HepG2 (cell line): ENCODE results near the gene PRR33. TPM values are rescaled to one million over a fixed set of nuclear protein-coding genes. Genes with fewer than 3 reads are reported as not detected.
A peak's percentile ranks its signal among the peaks of the same experiment; 100 is the strongest.

Experiments used
- ATAC-seq: fragments of 200-7000 bp; cut with Tn5 transposase; 3 replicates; pipeline ENCODE4 v1.9.1; 2020; ENCODE audit warnings: mild to moderate bottlenecking, moderate library complexity
- BruUV-seq: library from RNA; stranded (reverse); fragments of 400-500 nt; replicated peaks from 2 replicates; lab custom pipeline; 2021; lab: Mats Ljungman, UMichigan
- CTCF ChIA-PET: fragments of 300-600 bp; formaldehyde crosslinking; extraction: SDS; loops from one replicate; lab custom pipeline; 2021; ENCODE audit warnings: low total read pairs, inconsistent platforms, low intra/inter-chr PET ratio; lab: Yijun Ruan, JAX
- POLR2A ChIA-PET: fragments of 350-600 bp; sonication (Branson Sonifier 250); formaldehyde crosslinking; loops from one replicate; lab custom pipeline; 2020; ENCODE audit warnings: antibody characterized with exemption, inconsistent platforms; lab: Yijun Ruan, JAX
- DNase-seq: peaks from one replicate; pipeline ENCODE4 v3.0.0-alpha.2; 2015; ENCODE audit warnings: low spot score
- FAIRE-seq: peaks from 3 replicates; lab custom pipeline; 2011; peaks lifted over from hg19 to GRCh38; lab: Jason Lieb, UNC
- H2AFZ ChIP-seq: one replicate; pipeline ENCODE4 v1.6.1; 2011; ENCODE audit warnings: low read length, inconsistent platforms
- H3K27ac ChIP-seq: fragments of 300-600 bp; 3 replicates; pipeline ENCODE4 v1.8.0; 2011; ENCODE audit warnings: mixed run types, mild to moderate bottlenecking, mixed read lengths, low read length, inconsistent platforms; ENCODE audit not compliant: insufficient read depth; ENCODE audit errors: extremely low read length
- H3K27me3 ChIP-seq, 2 experiments: fragments of 200-600 bp in 1 of 2; 2 replicates in 1 of 2; 3 replicates in 1 of 2; pipeline versions ENCODE4 v1.6.0 to v1.8.0; 2011; ENCODE audit warnings: low read length in 2 of 2, mild to moderate bottlenecking in 2 of 2, moderate library complexity in 2 of 2, inconsistent platforms in 1 of 2; ENCODE audit not compliant: insufficient read depth in 2 of 2, control insufficient read depth in 1 of 2
- H3K36me3 ChIP-seq, 2 experiments: fragments of 200-600 bp in 1 of 2; replicated peaks in 1 of 2; 2 replicates in 1 of 2; 3 replicates in 1 of 2; pipeline versions ENCODE4 v1.5.1 to v1.8.0; 2011; ENCODE audit warnings: low read length in 2 of 2, inconsistent platforms in 1 of 2; ENCODE audit not compliant: insufficient read depth in 2 of 2, control insufficient read depth in 1 of 2
- H3K4me1 ChIP-seq: 2 replicates; pipeline ENCODE4 v1.5.1; 2012; ENCODE audit warnings: low read length, inconsistent platforms; ENCODE audit not compliant: insufficient read depth
- H3K4me2 ChIP-seq: 2 replicates; pipeline ENCODE4 v1.6.0; 2011; ENCODE audit warnings: low read depth, low read length, inconsistent platforms
- H3K4me3 ChIP-seq, 3 experiments: fragments of 200-600 bp in 1 of 3; sonication (generic), shearing (Covaris generic) in 1 of 3; replicated peaks in 1 of 3; 2 replicates each; pipeline ENCODE4 v1.5.1; 2011 to 2016; ENCODE audit warnings: low read length in 3 of 3, inconsistent platforms in 2 of 3, low read depth in 2 of 3, mild to moderate bottlenecking in 2 of 3, control low read depth in 1 of 3, mixed read lengths in 1 of 3; ENCODE audit not compliant: insufficient read depth in 1 of 3
- H3K79me2 ChIP-seq: one replicate; pipeline ENCODE4 v1.6.1; 2011; ENCODE audit warnings: low read length, inconsistent platforms; ENCODE audit not compliant: insufficient read depth
- H3K9ac ChIP-seq: 2 replicates; pipeline ENCODE4 v1.6.0; 2011; ENCODE audit warnings: mild to moderate bottlenecking, low read depth, low read length, inconsistent platforms; ENCODE audit not compliant: insufficient read depth
- H3K9me3 ChIP-seq: 2 replicates; pipeline ENCODE4 v1.5.1; 2012; ENCODE audit warnings: mild to moderate bottlenecking, low read length
- H4K20me1 ChIP-seq: 2 replicates; pipeline ENCODE4 v1.6.0; 2011; ENCODE audit warnings: inconsistent platforms, mild to moderate bottlenecking, low read length, moderate library complexity; ENCODE audit not compliant: insufficient read depth
- FOSL2 ChIP-seq: sonication (generic); formaldehyde crosslinking; IDR thresholded peaks from 2 replicates; pipeline ENCODE4 v1.4.0; 2020; ENCODE audit warnings: missing genetic modification reagents
- GPBP1L1 ChIP-seq: sonication (generic); formaldehyde crosslinking; IDR thresholded peaks from 2 replicates; pipeline ENCODE4 v1.5.0; 2020; ENCODE audit warnings: mild to moderate bottlenecking, missing genetic modification reagents
- HNRNPL ChIP-seq: fragments of 200-400 bp; formaldehyde crosslinking; IDR thresholded peaks from 2 replicates; pipeline ENCODE4 v1.6.1; 2017; ENCODE audit warnings: mild to moderate bottlenecking, low read depth, low read length
- MAX ChIP-seq: IDR thresholded peaks from 2 replicates; pipeline ENCODE4 v1.6.1; 2012; ENCODE audit warnings: inconsistent platforms
- MED1 ChIP-seq: sonication (generic); formaldehyde crosslinking; IDR thresholded peaks from 2 replicates; pipeline ENCODE4 v1.4.0; 2020; ENCODE audit warnings: missing genetic modification reagents
- TBX2 ChIP-seq: sonication (generic); formaldehyde crosslinking; IDR thresholded peaks from 2 replicates; pipeline ENCODE4 v1.5.0; 2020; ENCODE audit warnings: missing genetic modification reagents, mild to moderate bottlenecking, borderline replicate concordance
- THAP9 ChIP-seq: sonication (generic); formaldehyde crosslinking; IDR thresholded peaks from 2 replicates; pipeline ENCODE4; 2020; ENCODE audit warnings: missing genetic modification reagents, mild to moderate bottlenecking, borderline replicate concordance
- ZBTB38 ChIP-seq: sonication (generic); formaldehyde crosslinking; IDR thresholded peaks from 2 replicates; pipeline ENCODE4 v1.5.1; 2020; ENCODE audit warnings: mild to moderate bottlenecking, missing genetic modification reagents
- ZNF354B ChIP-seq: sonication (generic); formaldehyde crosslinking; IDR thresholded peaks from 2 replicates; pipeline ENCODE4 v1.8.0; 2022; ENCODE audit warnings: mild to moderate bottlenecking, missing genetic modification reagents
- ZNF362 ChIP-seq: sonication (generic); formaldehyde crosslinking; IDR thresholded peaks from 2 replicates; pipeline ENCODE4 v1.4.0; 2020; ENCODE audit warnings: missing genetic modification reagents, mild to moderate bottlenecking, borderline replicate concordance
- ZNF605 ChIP-seq: sonication (generic); formaldehyde crosslinking; IDR thresholded peaks from 2 replicates; pipeline ENCODE4 v1.8.0; 2022; ENCODE audit warnings: mild to moderate bottlenecking, missing genetic modification reagents
- ZNF652 ChIP-seq: IDR thresholded peaks from 2 replicates; pipeline ENCODE4 v1.6.1; 2016; ENCODE audit warnings: low read depth, borderline replicate concordance
- ZNF788 ChIP-seq: sonication (generic); formaldehyde crosslinking; IDR thresholded peaks from 2 replicates; pipeline ENCODE4 v1.5.0; 2020; ENCODE audit warnings: mild to moderate bottlenecking, missing genetic modification reagents, borderline replicate concordance
- ZNF850 ChIP-seq: sonication (generic); formaldehyde crosslinking; conservative IDR thresholded peaks from 2 replicates; pipeline ENCODE4 v1.9.0; 2021; ENCODE audit warnings: mild to moderate bottlenecking, missing genetic modification reagents
- ZSCAN25 ChIP-seq: sonication (generic); formaldehyde crosslinking; IDR thresholded peaks from 2 replicates; pipeline ENCODE4 v1.8.0; 2022; ENCODE audit warnings: mild to moderate bottlenecking, missing genetic modification reagents
- ZSCAN9 ChIP-seq: IDR thresholded peaks from 2 replicates; pipeline ENCODE4 v1.6.1; 2016; ENCODE audit warnings: borderline replicate concordance
- ZZZ3 ChIP-seq: sonication (generic); formaldehyde crosslinking; IDR thresholded peaks from 2 replicates; pipeline ENCODE4 v1.4.0; 2020; ENCODE audit warnings: missing genetic modification reagents, mild to moderate bottlenecking, borderline replicate concordance
- WGBS: methylation state at CpG from one replicate; pipeline ENCODE4 v1.1.6; 2017; ENCODE audit warnings: low lambda C conversion rate; 5-methylcytosine and 5-hydroxymethylcytosine counted together
- in situ Hi-C: cut with HindIII; loops from 2 replicates; pipeline ENCODE4 v1.10.0; 2017; ENCODE audit warnings: low pct_unique_long_range_greater_than_20kb; ENCODE audit not compliant: extremely low pct_ligation_motif_present
- intact Hi-C: fragments of 100-400 bp; cut with micrococcal nuclease; formaldehyde crosslinking; loops from one replicate; pipeline ENCODE4 v1.10.0; 2022; ENCODE audit not compliant: unreplicated experiment
- polyA plus RNA-seq, 8 experiments: library from polyadenylated mRNA; depleted of rRNA in 3 of 8; stranded (reverse) in 7 of 8; unstranded in 1 of 8; fragments of >200 nt; fragmentation: Illumina TruSeq in 4 of 8; extraction: Trizol in 4 of 8; gene quantifications; 2 replicates each; pipeline versions ENCODE4 v1.2.1 to v1.2.3, GENCODE V29; 2011 to 2016; ENCODE audit warnings: low read depth in 4 of 8, missing spikeins in 1 of 8, mixed read lengths in 1 of 8; ENCODE audit not compliant: insufficient read depth in 1 of 8
- total RNA-seq, 5 experiments: library from RNA; depleted of rRNA; stranded (reverse); fragments of >200 nt; fragmentation: Illumina TruSeq; extraction: Trizol; gene quantifications; 2 replicates each; pipeline ENCODE4 v1.2.3, GENCODE V29; 2016; ENCODE audit warnings: low read depth in 1 of 5

PRR33 gene
- total and polyA plus RNA-seq, 2 of the 13 experiments (the other 11 are each of a cell fraction or from before 2014, with no cell fraction given) = not detected

GRCh38 chr11:1882265-1883238 lies 9.1 kb downstream of the PRR33 start:
- WGBS = 19% methylated on average over 7 of the region's 23 CpGs
- peak; percentile 43 for FAIRE-seq
- TF ChIP-seq ZNF362 (CRISPR knock-in tag) = no peak
- TF ChIP-seq HNRNPL = 0 out of 2 replicates have a peak, but pooled peaks have one; percentile 25
- TF ChIP-seq MAX = peak; percentile 52; the same call in 1 of the 2 replicates
- TF ChIP-seq TBX2 (CRISPR knock-in tag) = 0 out of 2 replicates have a peak, but pooled peaks have one; percentile 13
- peak; percentile 43; the same call in 1 of the 2 replicates for TF ChIP-seq ZSCAN9 (CRISPR knock-in tag)
- TF ChIP-seq THAP9 (CRISPR knock-in tag) = peak; percentile 40; the same call in 1 of the 2 replicates
- TF ChIP-seq MED1 = 0 out of 2 replicates have a peak, but pooled peaks have one; percentile 40
- 0 out of 2 replicates have a peak, but pooled peaks have one; percentile 29 for TF ChIP-seq FOSL2 (CRISPR knock-in tag)
- TF ChIP-seq ZNF652 (CRISPR knock-in tag) = no peak
- peak; percentile 96 for TF ChIP-seq ZSCAN25 (CRISPR knock-in tag)
- no peak for TF ChIP-seq ZNF850
- no peak for TF ChIP-seq GPBP1L1 (CRISPR knock-in tag)
- no peak for TF ChIP-seq ZZZ3
- TF ChIP-seq ZNF605 (CRISPR knock-in tag) = peak; percentile 52; the same call in 1 of the 2 replicates
- TF ChIP-seq ZNF354B (CRISPR knock-in tag) = no peak
- TF ChIP-seq ZNF788 = 0 out of 2 replicates have a peak, but pooled peaks have one; percentile 22
- peak; percentile 25; the same call in 1 of the 2 replicates for TF ChIP-seq ZBTB38 (CRISPR knock-in tag)

More at GRCh38 chr11:1882265-1883238, 9.1 kb downstream of the PRR33 start:
- Histone ChIP-seq H3K36me3 (no peaks in the 10 kb centered on the region), H3K27me3 (peaks cover 8 to 59% of the 10 kb centered on the region in 2 experiments), H3K79me2 (no peaks in the 10 kb centered on the region), H4K20me1 (no peaks in the 10 kb centered on the region), H2AFZ (no peak overlapping the region), H3K27ac (no peak overlapping the region), H3K9ac (no peak overlapping the region), H3K4me1 (peaks cover 18% of the 10 kb centered on the region), H3K4me3 (no peak overlapping the region), H3K4me2 (no peak overlapping the region), H3K9me3 (no peaks in the 10 kb centered on the region)
- ATAC-seq (peak; percentile 91), DNase-seq (peak; percentile 49)
- no TSS peak for BruUV-seq
- intact Hi-C loops = loop anchor here (1.0 to 5.0 kb wide), 2 partner anchors 268 to 470 kb away; no protein-coding TSS in a partner anchor
- in situ Hi-C loops = loop anchor here (5.0 kb wide), 1 partner anchor 270 kb away; no protein-coding TSS in a partner anchor
- CTCF ChIA-PET = interaction anchor here (0.7 to 7.1 kb wide), 3 partner anchors 242 to 274 kb away, joined by 4 to 108 read pairs (median 5); no protein-coding TSS in a partner anchor
- POLR2A ChIA-PET = interaction anchor here (0.8 to 1.5 kb wide), 4 partner anchors 106 to 518 kb away, joined by 3 to 21 read pairs (median 5); partner anchors contain the start of gene TSSC4
